Adrenal gland (tissue), 5 donors: ENCODE data around the gene GCNT1.

Experiments used
- POLR2A ChIP-seq, 2 donors: fragments of 450-650 bp; IDR thresholded peaks; one replicate each; pipeline ENCODE4 v1.6.1; 2017; ENCODE audit warnings: antibody characterized with exemption in 2 of 2, mild to moderate bottlenecking in 2 of 2, moderate library complexity in 1 of 2
- TF ChIP-seq, protein P1 (sequence below), 6 experiments: fragments of 450-650 bp in 4 of 6; fragments of 200-600 bp in 2 of 6; sonication (generic) in 1 of 6; IDR thresholded peaks; 1 replicate in 5 of 6; 2 replicates in 1 of 6; pipeline versions ENCODE4 v1.5.1 to v1.8.0; 2016 to 2021; ENCODE audit warnings: antibody characterized with exemption in 6 of 6, mild to moderate bottlenecking in 2 of 6, moderate library complexity in 1 of 6
- donor health status: DM: no; HTN: no; CAD: no.

DNA sequence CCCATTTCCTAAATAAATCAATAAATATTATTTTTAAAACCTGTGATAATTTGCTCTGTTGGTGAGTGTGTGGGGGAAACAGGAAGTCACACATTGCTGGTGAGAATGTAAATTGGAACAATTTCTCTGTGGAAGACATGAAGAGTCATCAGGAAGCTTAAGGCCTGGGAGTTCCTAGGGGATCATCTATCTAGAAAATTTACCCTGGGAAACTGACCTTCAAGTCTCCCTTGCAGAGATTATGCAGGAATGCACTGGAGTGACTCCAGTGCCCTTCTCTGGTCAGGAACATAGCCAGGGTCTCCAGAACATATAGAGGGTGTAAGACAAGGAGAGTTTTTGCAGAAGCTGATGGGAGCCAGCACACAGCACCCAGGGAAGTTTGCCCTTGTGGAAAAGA, 13.0 kb upstream of the GCNT1 start:
- TF ChIP-seq POLR2A (IDR thresholded peaks at IDR 0.05) = no peak
- TF ChIP-seq, protein P1, sequence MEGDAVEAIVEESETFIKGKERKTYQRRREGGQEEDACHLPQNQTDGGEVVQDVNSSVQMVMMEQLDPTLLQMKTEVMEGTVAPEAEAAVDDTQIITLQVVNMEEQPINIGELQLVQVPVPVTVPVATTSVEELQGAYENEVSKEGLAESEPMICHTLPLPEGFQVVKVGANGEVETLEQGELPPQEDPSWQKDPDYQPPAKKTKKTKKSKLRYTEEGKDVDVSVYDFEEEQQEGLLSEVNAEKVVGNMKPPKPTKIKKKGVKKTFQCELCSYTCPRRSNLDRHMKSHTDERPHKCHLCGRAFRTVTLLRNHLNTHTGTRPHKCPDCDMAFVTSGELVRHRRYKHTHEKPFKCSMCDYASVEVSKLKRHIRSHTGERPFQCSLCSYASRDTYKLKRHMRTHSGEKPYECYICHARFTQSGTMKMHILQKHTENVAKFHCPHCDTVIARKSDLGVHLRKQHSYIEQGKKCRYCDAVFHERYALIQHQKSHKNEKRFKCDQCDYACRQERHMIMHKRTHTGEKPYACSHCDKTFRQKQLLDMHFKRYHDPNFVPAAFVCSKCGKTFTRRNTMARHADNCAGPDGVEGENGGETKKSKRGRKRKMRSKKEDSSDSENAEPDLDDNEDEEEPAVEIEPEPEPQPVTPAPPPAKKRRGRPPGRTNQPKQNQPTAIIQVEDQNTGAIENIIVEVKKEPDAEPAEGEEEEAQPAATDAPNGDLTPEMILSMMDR (IDR thresholded peaks at IDR 0.05) = no peak
